HCT116 (cell line): Measurements from ENCODE around the gene CRISP2. TPM values are rescaled to one million over a fixed set of nuclear protein-coding genes. Genes with fewer than 3 reads are reported as not detected.

ENCODE experiments used
- ATAC-seq: fragments of 200-7000 bp; cut with Tn5 transposase; 2 replicates; pipeline ENCODE4 v1.9.1; 2020; ENCODE audit warnings: mild to moderate bottlenecking, moderate library complexity
- Bru-seq: library from RNA; stranded (reverse); fragments of 400-500 nt; gene quantifications from one replicate; lab custom pipeline; 2021; lab: Mats Ljungman, UMichigan
- BruChase-seq, 2 experiments: library from RNA; stranded (reverse); fragments of 400-500 nt; gene quantifications; one replicate each; lab custom pipeline; 2021; lab: Mats Ljungman, UMichigan
- BruUV-seq: library from RNA; stranded (reverse); fragments of 400-500 nt; replicated peaks from 2 replicates; lab custom pipeline; 2021; lab: Mats Ljungman, UMichigan
- CTCF ChIA-PET: fragments of 300-600 bp; sonication (Branson Sonifier 250); formaldehyde crosslinking; loops from one replicate; lab custom pipeline; 2021; ENCODE audit warnings: antibody characterized with exemption; lab: Charles Lee
- POLR2A ChIA-PET: fragments of 300-600, 350-600 bp; sonication (Branson Sonifier 250); formaldehyde crosslinking; loops from one replicate; lab custom pipeline; 2021; ENCODE audit warnings: antibody characterized with exemption; lab: Charles Lee
- RAD21 ChIA-PET, 2 experiments: fragments of 300-600 bp; sonication (Branson Sonifier 250); formaldehyde crosslinking; loops; one replicate each; lab custom pipeline; 2023; ENCODE audit warnings: low total read pairs in 2 of 2; ENCODE audit not compliant: uncharacterized antibody in 2 of 2, unreplicated experiment in 2 of 2, low non-redundant PET in 1 of 2; lab: Charles Lee
- DNase-seq: peaks from one replicate; pipeline ENCODE4 v3.0.0-alpha.2; 2010; ENCODE audit warnings: low read depth, low spot score
- H2AFZ ChIP-seq: fragments of 200-600 bp; shearing (Covaris generic), sonication (generic); 2 replicates; pipeline ENCODE4 v1.6.1; 2017; ENCODE audit warnings: low read depth, mixed run types, mixed read lengths, antibody characterized with exemption, low read length; ENCODE audit not compliant: poor library complexity, severe bottlenecking
- H3K27ac ChIP-seq: 2 replicates; pipeline ENCODE4 v1.5.1; 2012; ENCODE audit warnings: low read depth, low read length
- H3K27me3 ChIP-seq: fragments of 200-600 bp; sonication (generic); 2 replicates; pipeline ENCODE4 v1.6.1; 2016; ENCODE audit warnings: mixed run types, low read length, mixed read lengths; ENCODE audit not compliant: insufficient read depth
- H3K36me3 ChIP-seq, 2 experiments: fragments of 200-500 bp in 1 of 2; fragments of 200-600 bp in 1 of 2; sonication (Bioruptor generic) in 1 of 2; sonication (generic) in 1 of 2; 2 replicates each; pipeline versions ENCODE4 v1.5.1 to v1.6.1; 2014 to 2016; ENCODE audit warnings: low read length in 2 of 2, inconsistent platforms in 1 of 2, mixed read lengths in 1 of 2, mixed run types in 1 of 2; ENCODE audit not compliant: insufficient read depth in 2 of 2, control insufficient read depth in 1 of 2
- H3K4me1 ChIP-seq, 2 experiments: fragments of 200-600 bp in 1 of 2; sonication (generic) in 1 of 2; 2 replicates each; pipeline versions ENCODE4 v1.5.1 to v1.6.1; 2012 to 2017; ENCODE audit warnings: low read length in 2 of 2, inconsistent platforms in 1 of 2, mild to moderate bottlenecking in 1 of 2, mixed read lengths in 1 of 2, mixed run types in 1 of 2, moderate library complexity in 1 of 2; ENCODE audit not compliant: insufficient read depth in 2 of 2, control insufficient read depth in 1 of 2
- H3K4me2 ChIP-seq: fragments of 200-600 bp; sonication (generic); 2 replicates; pipeline ENCODE4 v1.6.1; 2017; ENCODE audit warnings: mixed run types, low read length, mixed read lengths
- H3K4me3 ChIP-seq, 2 experiments: fragments of 200-600 bp in 1 of 2; sonication (generic) in 1 of 2; replicated peaks in 1 of 2; 2 replicates each; pipeline ENCODE4 v1.5.1; 2011 to 2016; ENCODE audit warnings: low read length in 2 of 2, control low read depth in 1 of 2, low read depth in 1 of 2, mild to moderate bottlenecking in 1 of 2, mixed read lengths in 1 of 2, mixed run types in 1 of 2
- H3K79me2 ChIP-seq: fragments of 200-600 bp; sonication (generic); 2 replicates; pipeline ENCODE4 v1.6.1; 2017; ENCODE audit warnings: mild to moderate bottlenecking, mixed run types, low read length, moderate library complexity, mixed read lengths; ENCODE audit not compliant: insufficient read depth
- H3K9ac ChIP-seq: fragments of 200-600 bp; sonication (generic); 2 replicates; pipeline ENCODE4 v1.6.1; 2016; ENCODE audit warnings: low read length, mixed read lengths
- H3K9me2 ChIP-seq: fragments of 200-600 bp; sonication (generic), shearing (Covaris generic); 2 replicates; pipeline ENCODE4 v1.6.1; 2017; ENCODE audit warnings: mixed run types, mild to moderate bottlenecking, moderate library complexity; ENCODE audit not compliant: insufficient read depth
- H3K9me3 ChIP-seq, 2 experiments: fragments of 200-500 bp in 1 of 2; fragments of 200-600 bp in 1 of 2; sonication (Bioruptor generic) in 1 of 2; sonication (generic) in 1 of 2; 2 replicates each; pipeline ENCODE4 v1.6.1; 2014 to 2017; ENCODE audit warnings: low read length in 2 of 2, mixed read lengths in 2 of 2, inconsistent platforms in 1 of 2, low read depth in 1 of 2, mild to moderate bottlenecking in 1 of 2, mixed run types in 1 of 2, moderate library complexity in 1 of 2; ENCODE audit not compliant: control insufficient read depth in 1 of 2, insufficient read depth in 1 of 2
- H4K20me1 ChIP-seq: fragments of 200-600 bp; sonication (generic), shearing (Covaris generic); 2 replicates; pipeline ENCODE4 v1.6.1; 2017; ENCODE audit warnings: mixed run types, mild to moderate bottlenecking, moderate library complexity; ENCODE audit not compliant: insufficient read depth
- ATF3 ChIP-seq: IDR thresholded peaks from 2 replicates; pipeline ENCODE4 v1.6.1; 2012
- JUND ChIP-seq: IDR thresholded peaks from 2 replicates; pipeline ENCODE4 v1.6.1; 2012
- RAD21 ChIP-seq: IDR thresholded peaks from 2 replicates; pipeline ENCODE4 v1.6.1; 2012; ENCODE audit warnings: low read depth, mild to moderate bottlenecking
- REST ChIP-seq: IDR thresholded peaks from 2 replicates; pipeline ENCODE4 v1.6.1; 2012; ENCODE audit warnings: low read depth
- SRF ChIP-seq: IDR thresholded peaks from 2 replicates; pipeline ENCODE4 v1.6.1; 2012; ENCODE audit warnings: low read depth
- TCF7L2 ChIP-seq: IDR thresholded peaks from 2 replicates; pipeline ENCODE4 v1.7.0; 2011; ENCODE audit warnings: borderline replicate concordance, inconsistent platforms; ENCODE audit not compliant: insufficient read depth, insufficient read length; ENCODE audit errors: extremely low read depth
- intact Hi-C: fragments of 100-400 bp; cut with micrococcal nuclease; formaldehyde crosslinking; loops from 2 replicates; pipeline ENCODE4 v1.10.0; 2022
- long read RNA-seq: library from polyadenylated mRNA; unstranded; transcript quantifications from one replicate; pipeline ENCODE4 v2.0.0, GENCODE V29; 2021; ENCODE audit not compliant: unreplicated experiment
- polyA plus RNA-seq: library from polyadenylated mRNA; unstranded; fragments of >200 nt; gene quantifications from 2 replicates; pipeline ENCODE4 v1.2.1, GENCODE V29; 2012; ENCODE audit warnings: missing spikeins
- total RNA-seq: library from RNA; stranded (reverse); gene quantifications from one replicate; pipeline ENCODE4 v1.2.1, GENCODE V29; 2021; ENCODE audit not compliant: unreplicated experiment

CRISP2 gene
- total RNA-seq (not detected), Bru-seq, nascent RNA (not detected), BruChase-seq, experiment 1, labeled RNA remaining after a 6-hour chase (not detected), BruChase-seq, experiment 2, labeled RNA remaining after a 2-hour chase (not detected)
- not detected in 2 replicates for polyA plus RNA-seq
- long read RNA-seq: 0 reads

GRCh38 chr6:49713346-49713745 lies at the start of gene CRISP2:
Gene CRISP2, minus strand, starts transcription at chr6:49713543. Its CDS starts 4,347 bp downstream, at chr6:49709196.
- DNase-seq (no peak), ATAC-seq (no peak)
- ChIA-PET POLR2A (no interaction called here), RAD21 (no interaction called here), CTCF (no interaction called here)
- BruUV-seq: no TSS peak
- H3K4me1 ChIP-seq: no peaks in the 10 kb centered on the region
- no peaks in the 10 kb centered on the region for H3K9me3 ChIP-seq
- intact Hi-C loops: no loop called here
- no peak within 1 kb of the TSS for H3K4me2 ChIP-seq
- no peaks in the 10 kb centered on the region for H3K36me3 ChIP-seq
- no peaks in the 10 kb centered on the region for H3K27me3 ChIP-seq
- no peak within 1 kb of the TSS for H3K4me3 ChIP-seq
- H3K9me2 ChIP-seq: no peaks in the 10 kb centered on the region; the same call in 1 of the 2 replicates
- H4K20me1 ChIP-seq: no peaks in the 10 kb centered on the region
- H2AFZ ChIP-seq: no peak within 1 kb of the TSS
- H3K9ac ChIP-seq: no peak within 1 kb of the TSS
- TF ChIP-seq TCF7L2 (no peak), RAD21 (no peak), SRF (no peak), REST (no peak), ATF3 (no peak), JUND (no peak)
- TF ChIP-seq, all 23 proteins: peak for 0
- no peaks in the 10 kb centered on the region for H3K79me2 ChIP-seq
- H3K27ac ChIP-seq: no peak within 1 kb of the TSS
